ENCODE data around the gene ZNF597. TPM values are rescaled to one million over a fixed set of nuclear protein-coding genes. Genes with fewer than 3 reads are reported as not detected.

ZNF597 gene
- total RNA-seq, 3 donors from 2014 or later = 2.1 to 3.6 (median 2.8) TPM

- DNase-seq (ENCODE audit: low spot score in 2 of 2) = no peak
- intact Hi-C loops (cut with DNase I; ENCODE audit: low total_unique reads) = no loop called here
Observed at GRCh38 chr16:3487521-3488410, 44.5 kb upstream of the ZNF597 start.

GRCh38 chr16:3486506-3487215 lies 43.4 kb upstream of the ZNF597 start:
- peaks cover 4% of the 10 kb centered on the region for H3K36me3 ChIP-seq
- no peaks in the 10 kb centered on the region for H3K27me3 ChIP-seq
- DNase-seq (ENCODE audit: low spot score in 2 of 2) = no peak
- no peaks in the 10 kb centered on the region for H3K9me3 ChIP-seq
- no peak overlapping the region for H3K4me3 ChIP-seq
- H3K27ac ChIP-seq = no peak overlapping the region
- intact Hi-C loops (cut with DNase I; ENCODE audit: low total_unique reads) = no loop called here
- H3K4me1 ChIP-seq = no peaks in the 10 kb centered on the region
- no peak for TF ChIP-seq CTCF (IDR thresholded peaks at IDR 0.05)
- no peak for TF ChIP-seq POLR2AphosphoS5 (IDR thresholded peaks at IDR 0.05)
- no peak for TF ChIP-seq POLR2A (IDR thresholded peaks at IDR 0.05)

More at GRCh38 chr16:3487521-3488410, 44.5 kb upstream of the ZNF597 start:
- peak overlapping the region in 1 of 2 donors; percentile 19 for H3K27ac ChIP-seq
- H3K9me3 ChIP-seq = no peaks in the 10 kb centered on the region
- TF ChIP-seq POLR2AphosphoS5 (IDR thresholded peaks at IDR 0.05) = no peak
- no peak for TF ChIP-seq CTCF (IDR thresholded peaks at IDR 0.05)
- no peak for TF ChIP-seq POLR2A (IDR thresholded peaks at IDR 0.05)
- peaks cover 4% of the 10 kb centered on the region for H3K36me3 ChIP-seq
- H3K4me1 ChIP-seq = no peaks in the 10 kb centered on the region
- no peak overlapping the region for H3K4me3 ChIP-seq
- no peaks in the 10 kb centered on the region for H3K27me3 ChIP-seq

GRCh38 chr16:3485821-3486505 lies 42.7 kb upstream of the ZNF597 start:
- DNase-seq (ENCODE audit: low spot score in 2 of 2) = no peak
- H3K4me3 ChIP-seq = no peak overlapping the region
- no peaks in the 10 kb centered on the region for H3K9me3 ChIP-seq
- no peaks in the 10 kb centered on the region for H3K4me1 ChIP-seq
- no peaks in the 10 kb centered on the region for H3K27me3 ChIP-seq
- H3K36me3 ChIP-seq = peaks cover 4% of the 10 kb centered on the region
- TF ChIP-seq CTCF (IDR thresholded peaks at IDR 0.05) (no peak), POLR2AphosphoS5 (IDR thresholded peaks at IDR 0.05) (no peak), POLR2A (IDR thresholded peaks at IDR 0.05) (no peak)
- no peak overlapping the region for H3K27ac ChIP-seq
- intact Hi-C loops (cut with DNase I; ENCODE audit: low total_unique reads) = no loop called here

GRCh38 chr16:3485097-3485745 lies 41.9 kb upstream of the ZNF597 start:
- intact Hi-C loops (cut with DNase I; ENCODE audit: low total_unique reads) = no loop called here
- no peaks in the 10 kb centered on the region for H3K4me1 ChIP-seq
- no peak overlapping the region for H3K4me3 ChIP-seq
- no peak overlapping the region for H3K27ac ChIP-seq
- peaks cover 4% of the 10 kb centered on the region for H3K36me3 ChIP-seq
- H3K27me3 ChIP-seq = no peaks in the 10 kb centered on the region
- DNase-seq (ENCODE audit: low spot score in 2 of 2) = no peak
- no peak for TF ChIP-seq CTCF (IDR thresholded peaks at IDR 0.05)
- no peak for TF ChIP-seq POLR2AphosphoS5 (IDR thresholded peaks at IDR 0.05)
- no peak for TF ChIP-seq POLR2A (IDR thresholded peaks at IDR 0.05)
- no peaks in the 10 kb centered on the region for H3K9me3 ChIP-seq
